ENCODE data around the gene CACNG1. TPM values are rescaled to one million over a fixed set of nuclear protein-coding genes. Genes with fewer than 3 reads are reported as not detected.
"Not testable (repeated sequence)": the region's sequence is repeated elsewhere in the genome, so short reads cannot be mapped to it uniquely, and the experiment has no call there.

CACNG1 gene
- total and polyA plus RNA-seq, 2 donors (not counting 3 experiments of a cell fraction or from before 2014, with no cell fraction given): not detected

GRCh38 chr17:67092291-67092690 is 47.9 kb downstream of the CACNG1 start:
- BruUV-seq (replicated peaks): no TSS peak
- H2AFZ ChIP-seq (ENCODE audit: low read depth, low read length): no peak overlapping the region
- no peak overlapping the region for H3K4me3 ChIP-seq (replicated peaks in 1 of 3; ENCODE audit: insufficient read depth in 1 of 3, low read depth in 1 of 3, low read length in 3 of 3)
- FAIRE-seq: no peak
- H4K20me1 ChIP-seq (replicated peaks; ENCODE audit: control insufficient read depth, extremely low read depth, insufficient read depth, low read length): no peaks in the 10 kb centered on the region
- H3K9ac ChIP-seq (replicated peaks; ENCODE audit: extremely low read depth, insufficient read depth, low read length): no peak overlapping the region
- intact Hi-C loops (cut with micrococcal nuclease): no loop called here
- H3K9me3 ChIP-seq (replicated peaks; ENCODE audit: control insufficient read depth, insufficient read depth, low read length): no peaks in the 10 kb centered on the region
- H3K79me2 ChIP-seq (ENCODE audit: control insufficient read depth, insufficient read depth, low read length): peaks cover 2% of the 10 kb centered on the region
- POLR2A ChIA-PET: no interaction called here
- no peaks in the 10 kb centered on the region for H3K27me3 ChIP-seq (ENCODE audit: control insufficient read depth in 2 of 2, insufficient read depth in 2 of 2, low read length in 2 of 2)
- H3K9me1 ChIP-seq (replicated peaks; ENCODE audit: control insufficient read depth, extremely low read depth, insufficient read depth, low read length): no peaks in the 10 kb centered on the region
- DNase-seq (ENCODE audit: low read depth, low spot score): peak; percentile 11
- TF ChIP-seq FOS (IDR thresholded peaks at IDR 0.05; ENCODE audit: borderline replicate concordance, insufficient read depth, low read length): no peak
- no peak for TF ChIP-seq MYC (IDR thresholded peaks at IDR 0.05; ENCODE audit: low read depth, low read length)
- TF ChIP-seq, protein P1, sequence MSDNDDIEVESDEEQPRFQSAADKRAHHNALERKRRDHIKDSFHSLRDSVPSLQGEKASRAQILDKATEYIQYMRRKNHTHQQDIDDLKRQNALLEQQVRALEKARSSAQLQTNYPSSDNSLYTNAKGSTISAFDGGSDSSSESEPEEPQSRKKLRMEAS (IDR thresholded peaks at IDR 0.05; ENCODE audit: insufficient read depth, insufficient read length): no peak
- TF ChIP-seq GATA2 (IDR thresholded peaks at IDR 0.05; ENCODE audit: insufficient read depth, insufficient read length, low read depth, low read length): no peak
- TF ChIP-seq, protein P2, sequence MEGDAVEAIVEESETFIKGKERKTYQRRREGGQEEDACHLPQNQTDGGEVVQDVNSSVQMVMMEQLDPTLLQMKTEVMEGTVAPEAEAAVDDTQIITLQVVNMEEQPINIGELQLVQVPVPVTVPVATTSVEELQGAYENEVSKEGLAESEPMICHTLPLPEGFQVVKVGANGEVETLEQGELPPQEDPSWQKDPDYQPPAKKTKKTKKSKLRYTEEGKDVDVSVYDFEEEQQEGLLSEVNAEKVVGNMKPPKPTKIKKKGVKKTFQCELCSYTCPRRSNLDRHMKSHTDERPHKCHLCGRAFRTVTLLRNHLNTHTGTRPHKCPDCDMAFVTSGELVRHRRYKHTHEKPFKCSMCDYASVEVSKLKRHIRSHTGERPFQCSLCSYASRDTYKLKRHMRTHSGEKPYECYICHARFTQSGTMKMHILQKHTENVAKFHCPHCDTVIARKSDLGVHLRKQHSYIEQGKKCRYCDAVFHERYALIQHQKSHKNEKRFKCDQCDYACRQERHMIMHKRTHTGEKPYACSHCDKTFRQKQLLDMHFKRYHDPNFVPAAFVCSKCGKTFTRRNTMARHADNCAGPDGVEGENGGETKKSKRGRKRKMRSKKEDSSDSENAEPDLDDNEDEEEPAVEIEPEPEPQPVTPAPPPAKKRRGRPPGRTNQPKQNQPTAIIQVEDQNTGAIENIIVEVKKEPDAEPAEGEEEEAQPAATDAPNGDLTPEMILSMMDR (IDR thresholded peaks at IDR 0.05; ENCODE audit: extremely low read depth in 1 of 2, insufficient read depth in 1 of 2, low read depth in 1 of 2, low read length in 2 of 2): no peak
- no peak for TF ChIP-seq POLR2A (IDR thresholded peaks at IDR 0.05; ENCODE audit: low read depth, low read length)
- no peak for TF ChIP-seq JUN (IDR thresholded peaks at IDR 0.05; ENCODE audit: borderline replicate concordance, insufficient read depth, insufficient read length, low read depth)
- no peak for TF ChIP-seq EZH2 (IDR thresholded peaks at IDR 0.05; ENCODE audit: borderline replicate concordance, low read depth, low read length, severe bottlenecking)
- peak overlapping the region; percentile 23 for H3K27ac ChIP-seq (ENCODE audit: insufficient read depth, low read depth, low read length)
- CTCF ChIA-PET: no interaction called here
- H3K36me3 ChIP-seq (ENCODE audit: control insufficient read depth in 2 of 2, extremely low read depth in 1 of 2, insufficient read depth in 2 of 2, low read length in 2 of 2): no peaks in the 10 kb centered on the region
- H3K4me2 ChIP-seq (ENCODE audit: insufficient read depth, low read length): no peak overlapping the region
- dilution Hi-C loops (cut with MboI; ENCODE audit: extremely low pct_ligation_motif_present, low sequenced_read_pairs): no loop called here
- peaks cover 4% of the 10 kb centered on the region for H3K4me1 ChIP-seq (ENCODE audit: control insufficient read depth, extremely low read depth, insufficient read depth, low read length)

DNA sequence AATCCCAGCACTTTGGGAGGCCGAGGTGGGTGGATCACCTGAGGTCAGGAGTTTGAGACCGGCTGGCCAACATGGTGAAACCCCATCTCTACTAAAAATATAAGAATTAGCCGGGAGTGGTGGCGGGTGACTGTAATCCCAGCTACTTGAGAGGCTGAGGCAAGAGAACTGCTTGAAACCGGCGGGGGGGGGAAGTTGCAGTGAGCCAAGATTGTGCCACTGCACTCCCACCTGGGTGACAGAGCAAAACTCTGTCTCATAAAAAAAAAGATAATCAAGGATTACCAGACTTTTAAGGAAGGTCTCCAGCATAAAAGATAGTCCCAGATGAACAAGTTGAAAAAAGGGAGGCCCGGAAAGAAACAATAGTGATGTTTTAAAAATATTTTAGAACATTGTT is 48.4 kb downstream of the CACNG1 start:
- H4K20me1 ChIP-seq (replicated peaks; ENCODE audit: control insufficient read depth, extremely low read depth, insufficient read depth, low read length); H3K4me1 ChIP-seq (ENCODE audit: control insufficient read depth, extremely low read depth, insufficient read depth, low read length); BruUV-seq (replicated peaks); H3K9me1 ChIP-seq (replicated peaks; ENCODE audit: control insufficient read depth, extremely low read depth, insufficient read depth, low read length); H3K4me2 ChIP-seq (ENCODE audit: insufficient read depth, low read length); H3K79me2 ChIP-seq (ENCODE audit: control insufficient read depth, insufficient read depth, low read length); H3K4me3 ChIP-seq (replicated peaks in 1 of 3; ENCODE audit: insufficient read depth in 1 of 3, low read depth in 1 of 3, low read length in 3 of 3); DNase-seq (ENCODE audit: low read depth, low spot score); intact Hi-C loops (cut with micrococcal nuclease); H3K9ac ChIP-seq (replicated peaks; ENCODE audit: extremely low read depth, insufficient read depth, low read length); H2AFZ ChIP-seq (ENCODE audit: low read depth, low read length); H3K27ac ChIP-seq (ENCODE audit: insufficient read depth, low read depth, low read length); FAIRE-seq; POLR2A ChIA-PET; H3K27me3 ChIP-seq (ENCODE audit: control insufficient read depth in 2 of 2, insufficient read depth in 2 of 2, low read length in 2 of 2); H3K9me3 ChIP-seq (replicated peaks; ENCODE audit: control insufficient read depth, insufficient read depth, low read length); H3K36me3 ChIP-seq (ENCODE audit: control insufficient read depth in 2 of 2, extremely low read depth in 1 of 2, insufficient read depth in 2 of 2, low read length in 2 of 2); dilution Hi-C loops (cut with MboI; ENCODE audit: extremely low pct_ligation_motif_present, low sequenced_read_pairs): not testable (repeated sequence)
- CTCF ChIA-PET: interaction anchor here (1.1 kb wide), 1 partner anchor 12 kb away, joined by 4 read pairs; no protein-coding TSS in a partner anchor

Measured in endothelial cell of umbilical vein (primary cell).